ENCODE data around the gene TSHZ2.
A peak's percentile ranks its signal among the peaks of the same experiment; 100 is the strongest.

TSHZ2 gene

GRCh38 chr20:53162251-53162835 is 190.2 kb downstream of the TSHZ2 start:
- H3K27ac ChIP-seq (ENCODE audit: low read depth, low read length): peak overlapping the region; percentile 47
- H3K4me1 ChIP-seq (ENCODE audit: control insufficient read depth in 5 of 5, insufficient read depth in 5 of 5, low read length in 5 of 5): peaks cover 2 to 16% (median 11%) of the 10 kb centered on the region in 5 donors
- peak overlapping the region; percentile 4 to 45 (median 15) for H3K4me3 ChIP-seq (ENCODE audit: low read depth in 1 of 5, low read length in 5 of 5)
- no peaks in the 10 kb centered on the region for H3K36me3 ChIP-seq (ENCODE audit: control insufficient read depth in 5 of 5, insufficient read depth in 5 of 5, low read length in 5 of 5)
- H3K9ac ChIP-seq (ENCODE audit: low read length in 5 of 5): peak overlapping the region in 1 of 5 donors; percentile 63
- no peaks in the 10 kb centered on the region for H3K27me3 ChIP-seq (ENCODE audit: control insufficient read depth in 5 of 5, insufficient read depth in 4 of 5, low read length in 5 of 5)
- no peaks in the 10 kb centered on the region for H3K9me3 ChIP-seq (ENCODE audit: control insufficient read depth in 5 of 5, low read length in 5 of 5)

- no peaks in the 10 kb centered on the region for H3K27me3 ChIP-seq (ENCODE audit: control insufficient read depth in 5 of 5, insufficient read depth in 4 of 5, low read length in 5 of 5)
- H3K27ac ChIP-seq (ENCODE audit: low read depth, low read length): no peak overlapping the region
- peaks cover 2 to 15% (median 11%) of the 10 kb centered on the region in 5 donors for H3K4me1 ChIP-seq (ENCODE audit: control insufficient read depth in 5 of 5, insufficient read depth in 5 of 5, low read length in 5 of 5)
- no peaks in the 10 kb centered on the region for H3K36me3 ChIP-seq (ENCODE audit: control insufficient read depth in 5 of 5, insufficient read depth in 5 of 5, low read length in 5 of 5)
- no peak overlapping the region for H3K4me3 ChIP-seq (ENCODE audit: low read depth in 1 of 5, low read length in 5 of 5)
- no peaks in the 10 kb centered on the region for H3K9me3 ChIP-seq (ENCODE audit: control insufficient read depth in 5 of 5, low read length in 5 of 5)
- H3K9ac ChIP-seq (ENCODE audit: low read length in 5 of 5): no peak overlapping the region
These were observed 191.3 kb downstream of the TSHZ2 start for GRCh38 chr20:53163486-53163885.

- no peak overlapping the region for H3K9ac ChIP-seq (ENCODE audit: low read length in 5 of 5)
- H3K27ac ChIP-seq (ENCODE audit: low read depth, low read length): no peak overlapping the region
- no peak overlapping the region for H3K4me3 ChIP-seq (ENCODE audit: low read depth in 1 of 5, low read length in 5 of 5)
- H3K36me3 ChIP-seq (ENCODE audit: control insufficient read depth in 5 of 5, insufficient read depth in 5 of 5, low read length in 5 of 5): no peaks in the 10 kb centered on the region
- H3K27me3 ChIP-seq (ENCODE audit: control insufficient read depth in 5 of 5, insufficient read depth in 4 of 5, low read length in 5 of 5): no peaks in the 10 kb centered on the region
- H3K9me3 ChIP-seq (ENCODE audit: control insufficient read depth in 5 of 5, low read length in 5 of 5): no peaks in the 10 kb centered on the region
- peaks cover 2 to 15% (median 11%) of the 10 kb centered on the region in 5 donors for H3K4me1 ChIP-seq (ENCODE audit: control insufficient read depth in 5 of 5, insufficient read depth in 5 of 5, low read length in 5 of 5)
These were observed 191.9 kb downstream of the TSHZ2 start for GRCh38 chr20:53164072-53164471.

DNA sequence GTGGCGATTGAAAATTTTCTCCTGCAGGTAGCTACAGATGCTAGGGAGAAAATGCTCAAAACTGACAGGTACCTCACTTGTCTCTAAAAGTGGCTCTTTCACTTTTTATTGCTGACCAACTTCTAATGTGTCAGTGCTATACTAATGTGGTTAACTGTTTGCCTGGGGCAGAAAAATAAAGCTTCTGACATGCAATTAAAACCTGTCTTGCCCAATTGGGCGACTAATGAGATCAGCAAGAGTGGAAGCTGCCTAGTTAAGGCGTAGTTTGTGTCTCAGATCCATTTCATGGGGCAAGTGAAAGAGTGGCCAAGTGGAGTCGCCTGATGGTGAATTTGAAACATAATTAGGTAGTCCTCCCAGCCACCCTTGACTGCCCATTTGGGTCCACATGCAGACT is 193.3 kb downstream of the TSHZ2 start:
- H3K27ac ChIP-seq (ENCODE audit: low read depth, low read length): no peak overlapping the region
- no peaks in the 10 kb centered on the region for H3K36me3 ChIP-seq (ENCODE audit: control insufficient read depth in 5 of 5, insufficient read depth in 5 of 5, low read length in 5 of 5)
- no peak overlapping the region for H3K9ac ChIP-seq (ENCODE audit: low read length in 5 of 5)
- H3K4me3 ChIP-seq (ENCODE audit: low read depth in 1 of 5, low read length in 5 of 5): no peak overlapping the region
- H3K4me1 ChIP-seq (ENCODE audit: control insufficient read depth in 5 of 5, insufficient read depth in 5 of 5, low read length in 5 of 5): peaks cover 2 to 21% (median 11%) of the 10 kb centered on the region in 5 donors
- H3K9me3 ChIP-seq (ENCODE audit: control insufficient read depth in 5 of 5, low read length in 5 of 5): no peaks in the 10 kb centered on the region
- H3K27me3 ChIP-seq (ENCODE audit: control insufficient read depth in 5 of 5, insufficient read depth in 4 of 5, low read length in 5 of 5): no peaks in the 10 kb centered on the region

- no peaks in the 10 kb centered on the region for H3K9me3 ChIP-seq (ENCODE audit: control insufficient read depth in 5 of 5, low read length in 5 of 5)
- H3K27me3 ChIP-seq (ENCODE audit: control insufficient read depth in 5 of 5, insufficient read depth in 4 of 5, low read length in 5 of 5): no peaks in the 10 kb centered on the region
- no peaks in the 10 kb centered on the region for H3K36me3 ChIP-seq (ENCODE audit: control insufficient read depth in 5 of 5, insufficient read depth in 5 of 5, low read length in 5 of 5)
- peaks cover 0 to 6% (median 0%) of the 10 kb centered on the region in 5 donors for H3K4me1 ChIP-seq (ENCODE audit: control insufficient read depth in 5 of 5, insufficient read depth in 5 of 5, low read length in 5 of 5)
- no peak overlapping the region for H3K4me3 ChIP-seq (ENCODE audit: low read depth in 1 of 5, low read length in 5 of 5)
- no peak overlapping the region for H3K9ac ChIP-seq (ENCODE audit: low read length in 5 of 5)
- no peak overlapping the region for H3K27ac ChIP-seq (ENCODE audit: low read depth, low read length)
These were observed 196.3 kb downstream of the TSHZ2 start for GRCh38 chr20:53168491-53168890.

GRCh38 chr20:53170196-53170595 is 198.0 kb downstream of the TSHZ2 start:
- no peaks in the 10 kb centered on the region for H3K9me3 ChIP-seq (ENCODE audit: control insufficient read depth in 5 of 5, low read length in 5 of 5)
- H3K36me3 ChIP-seq (ENCODE audit: control insufficient read depth in 5 of 5, insufficient read depth in 5 of 5, low read length in 5 of 5): no peaks in the 10 kb centered on the region
- peaks cover 0 to 6% (median 0%) of the 10 kb centered on the region in 5 donors for H3K4me1 ChIP-seq (ENCODE audit: control insufficient read depth in 5 of 5, insufficient read depth in 5 of 5, low read length in 5 of 5)
- H3K4me3 ChIP-seq (ENCODE audit: low read depth in 1 of 5, low read length in 5 of 5): no peak overlapping the region
- no peak overlapping the region for H3K9ac ChIP-seq (ENCODE audit: low read length in 5 of 5)
- H3K27me3 ChIP-seq (ENCODE audit: control insufficient read depth in 5 of 5, insufficient read depth in 4 of 5, low read length in 5 of 5): no peaks in the 10 kb centered on the region
- no peak overlapping the region for H3K27ac ChIP-seq (ENCODE audit: low read depth, low read length)

DNA sequence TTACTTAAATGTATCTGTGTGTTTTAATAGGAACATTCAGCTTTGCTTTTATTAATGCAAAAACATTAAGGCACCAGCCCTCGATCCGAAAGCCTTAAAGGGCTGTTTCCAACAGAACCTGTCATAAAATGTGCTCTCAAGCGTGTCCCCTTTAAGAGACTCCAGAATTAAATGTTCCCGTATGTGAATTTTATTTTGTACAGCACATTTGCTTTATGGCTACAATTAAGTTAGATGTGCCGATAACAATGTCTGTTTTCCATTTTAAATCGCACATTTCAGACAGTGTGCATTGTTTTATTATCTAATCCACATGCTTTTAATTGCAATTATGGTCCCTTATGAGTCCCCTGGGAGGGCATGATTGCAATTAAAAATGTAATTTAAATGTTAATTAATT is 198.9 kb downstream of the TSHZ2 start:
- Histone ChIP-seq H3K27me3 (ENCODE audit: control insufficient read depth in 5 of 5, insufficient read depth in 4 of 5, low read length in 5 of 5) (no peaks in the 10 kb centered on the region), H3K4me3 (ENCODE audit: low read depth in 1 of 5, low read length in 5 of 5) (no peak overlapping the region), H3K9ac (ENCODE audit: low read length in 5 of 5) (no peak overlapping the region), H3K36me3 (ENCODE audit: control insufficient read depth in 5 of 5, insufficient read depth in 5 of 5, low read length in 5 of 5) (no peaks in the 10 kb centered on the region), H3K27ac (ENCODE audit: low read depth, low read length) (no peak overlapping the region), H3K4me1 (ENCODE audit: control insufficient read depth in 5 of 5, insufficient read depth in 5 of 5, low read length in 5 of 5) (peaks cover 0 to 6% (median 0%) of the 10 kb centered on the region in 5 donors), H3K9me3 (ENCODE audit: control insufficient read depth in 5 of 5, low read length in 5 of 5) (no peaks in the 10 kb centered on the region)

- Histone ChIP-seq H3K27ac (ENCODE audit: low read depth, low read length) (no peak overlapping the region), H3K9ac (ENCODE audit: low read length in 5 of 5) (no peak overlapping the region), H3K4me1 (ENCODE audit: control insufficient read depth in 5 of 5, insufficient read depth in 5 of 5, low read length in 5 of 5) (peaks cover 0 to 6% (median 0%) of the 10 kb centered on the region in 5 donors), H3K4me3 (ENCODE audit: low read depth in 1 of 5, low read length in 5 of 5) (no peak overlapping the region), H3K27me3 (ENCODE audit: control insufficient read depth in 5 of 5, insufficient read depth in 4 of 5, low read length in 5 of 5) (no peaks in the 10 kb centered on the region), H3K36me3 (ENCODE audit: control insufficient read depth in 5 of 5, insufficient read depth in 5 of 5, low read length in 5 of 5) (peaks cover 0 to 5% (median 0%) of the 10 kb centered on the region in 5 donors), H3K9me3 (ENCODE audit: control insufficient read depth in 5 of 5, low read length in 5 of 5) (no peaks in the 10 kb centered on the region)
These were observed 202.3 kb downstream of the TSHZ2 start for GRCh38 chr20:53174454-53174853.

GRCh38 chr20:53175135-53175780 is 203.1 kb downstream of the TSHZ2 start:
- Histone ChIP-seq H3K4me1 (ENCODE audit: control insufficient read depth in 5 of 5, insufficient read depth in 5 of 5, low read length in 5 of 5) (peaks cover 0 to 2% (median 0%) of the 10 kb centered on the region in 5 donors), H3K36me3 (ENCODE audit: control insufficient read depth in 5 of 5, insufficient read depth in 5 of 5, low read length in 5 of 5) (peaks cover 0 to 5% (median 0%) of the 10 kb centered on the region in 5 donors), H3K9me3 (ENCODE audit: control insufficient read depth in 5 of 5, low read length in 5 of 5) (no peaks in the 10 kb centered on the region), H3K27ac (ENCODE audit: low read depth, low read length) (no peak overlapping the region), H3K9ac (ENCODE audit: low read length in 5 of 5) (no peak overlapping the region), H3K27me3 (ENCODE audit: control insufficient read depth in 5 of 5, insufficient read depth in 4 of 5, low read length in 5 of 5) (no peaks in the 10 kb centered on the region), H3K4me3 (ENCODE audit: low read depth in 1 of 5, low read length in 5 of 5) (no peak overlapping the region)

DNA sequence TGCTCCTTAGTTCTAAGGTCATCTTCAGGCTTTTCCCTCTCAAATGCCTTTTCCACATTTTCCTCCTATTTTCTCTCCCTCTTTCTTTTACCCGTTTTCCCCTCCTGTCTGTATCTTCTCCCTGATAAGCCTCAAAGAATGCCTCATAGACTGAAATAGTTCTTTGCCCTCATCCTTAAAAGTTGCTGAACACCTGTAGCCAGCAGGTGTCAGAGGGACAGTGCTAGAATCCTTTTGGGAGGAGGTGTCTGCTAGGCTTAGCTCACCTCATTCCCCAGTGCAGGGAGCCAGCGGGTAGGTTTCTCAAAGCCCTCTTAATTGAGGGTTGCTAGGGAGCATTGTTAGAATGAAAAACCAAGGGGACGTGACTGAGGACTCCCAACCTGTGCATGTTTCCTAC is 204.0 kb downstream of the TSHZ2 start:
- H3K27me3 ChIP-seq (ENCODE audit: control insufficient read depth in 5 of 5, insufficient read depth in 4 of 5, low read length in 5 of 5): no peaks in the 10 kb centered on the region
- peaks cover 0 to 5% (median 0%) of the 10 kb centered on the region in 5 donors for H3K36me3 ChIP-seq (ENCODE audit: control insufficient read depth in 5 of 5, insufficient read depth in 5 of 5, low read length in 5 of 5)
- H3K4me3 ChIP-seq (ENCODE audit: low read depth in 1 of 5, low read length in 5 of 5): no peak overlapping the region
- H3K9me3 ChIP-seq (ENCODE audit: control insufficient read depth in 5 of 5, low read length in 5 of 5): no peaks in the 10 kb centered on the region
- H3K27ac ChIP-seq (ENCODE audit: low read depth, low read length): no peak overlapping the region
- H3K9ac ChIP-seq (ENCODE audit: low read length in 5 of 5): no peak overlapping the region
- H3K4me1 ChIP-seq (ENCODE audit: control insufficient read depth in 5 of 5, insufficient read depth in 5 of 5, low read length in 5 of 5): no peaks in the 10 kb centered on the region
